ENCODE data around the gene REV3L. TPM values are rescaled to one million over a fixed set of nuclear protein-coding genes. Genes with fewer than 3 reads are reported as not detected.
"Not testable (repeated sequence)": the region's sequence is repeated elsewhere in the genome, so short reads cannot be mapped to it uniquely, and the experiment has no call there.

Gene REV3L
- total RNA-seq, 1 donor from 2014 or later: 37.5 TPM

GRCh38 chr6:111259089-111259831, 223.8 kb downstream of the REV3L start:
- ATAC-seq (peak; percentile 99), DNase-seq (peak; percentile 99)
- intact Hi-C loops (cut with DNase I): no loop called here
- Histone ChIP-seq H3K4me3 (peak overlapping the region; percentile 77), H3K27me3 (no peaks in the 10 kb centered on the region), H3K27ac (peak overlapping the region; percentile 94), H3K4me1 (peaks cover 19% of the 10 kb centered on the region), H3K36me3 (peaks cover 5% of the 10 kb centered on the region), H3K9me3 (no peaks in the 10 kb centered on the region)
- peak; percentile 95 for TF ChIP-seq CTCF (IDR thresholded peaks at IDR 0.05)

DNA sequence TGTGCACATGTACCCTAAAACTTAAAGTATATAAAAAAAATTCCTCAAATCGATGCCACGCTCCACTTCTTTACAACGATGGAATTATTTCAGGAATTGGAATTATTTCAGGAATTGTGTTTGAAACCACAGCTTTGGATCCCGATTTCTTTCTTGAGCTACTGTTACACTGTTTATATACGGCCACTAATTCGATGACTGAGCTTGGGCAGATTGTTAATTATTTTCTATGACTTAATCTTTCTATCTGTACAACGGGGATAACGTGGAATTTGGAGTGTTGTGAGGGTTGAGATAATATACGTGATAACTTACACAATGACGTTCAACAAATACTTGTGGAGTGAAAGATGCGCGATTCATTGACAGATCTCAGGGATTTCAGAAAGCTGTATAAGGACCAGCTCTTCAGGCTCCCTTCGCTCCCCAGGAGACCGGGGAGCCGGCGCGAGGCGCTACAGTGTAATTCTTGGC, 224.4 kb downstream of the REV3L start:
- peak overlapping the region; percentile 77 for H3K4me3 ChIP-seq
- no peak for ATAC-seq
- no peak for TF ChIP-seq CTCF (IDR thresholded peaks at IDR 0.05)
- no peaks in the 10 kb centered on the region for H3K27me3 ChIP-seq
- no peaks in the 10 kb centered on the region for H3K36me3 ChIP-seq
- no peaks in the 10 kb centered on the region for H3K9me3 ChIP-seq
- peaks cover 19% of the 10 kb centered on the region for H3K4me1 ChIP-seq
- intact Hi-C loops (cut with DNase I): no loop called here
- H3K27ac ChIP-seq: peak overlapping the region; percentile 94
- no peak for DNase-seq

DNA sequence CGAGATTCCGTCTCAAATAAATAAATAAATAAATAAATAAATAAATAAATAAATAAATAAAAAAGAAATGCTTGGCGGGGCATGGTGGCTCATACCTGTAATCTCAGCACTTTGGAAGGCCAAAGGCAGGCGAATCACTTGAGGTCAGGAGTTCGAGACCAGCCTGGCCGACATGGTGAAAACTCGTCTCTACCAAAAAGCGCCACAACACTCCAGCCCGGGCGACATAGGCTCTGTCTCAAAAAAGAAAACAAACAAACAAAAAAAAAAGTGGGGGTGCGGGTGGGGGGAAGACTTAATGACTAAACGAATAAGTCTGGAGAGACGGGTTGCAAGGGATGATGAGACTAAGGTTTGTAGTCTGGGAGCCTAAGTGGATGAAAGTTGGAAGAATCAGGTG, 225.0 kb downstream of the REV3L start:
- Histone ChIP-seq H3K27me3 (no peaks in the 10 kb centered on the region), H3K4me1 (peaks cover 19% of the 10 kb centered on the region), H3K4me3 (no peak overlapping the region), H3K9me3 (no peaks in the 10 kb centered on the region), H3K36me3 (no peaks in the 10 kb centered on the region), H3K27ac (no peak overlapping the region)
- TF ChIP-seq CTCF (IDR thresholded peaks at IDR 0.05): no peak
- intact Hi-C loops (cut with DNase I): no loop called here
- no peak for ATAC-seq
- DNase-seq: no peak

GRCh38 chr6:111256646-111257045, 226.4 kb downstream of the REV3L start:
- DNase-seq (no peak), ATAC-seq (no peak)
- TF ChIP-seq CTCF (IDR thresholded peaks at IDR 0.05): no peak
- Histone ChIP-seq H3K9me3 (no peaks in the 10 kb centered on the region), H3K36me3 (no peaks in the 10 kb centered on the region), H3K27ac (no peak overlapping the region), H3K4me3 (no peak overlapping the region), H3K27me3 (no peaks in the 10 kb centered on the region), H3K4me1 (peaks cover 19% of the 10 kb centered on the region)
- intact Hi-C loops (cut with DNase I): no loop called here

DNA sequence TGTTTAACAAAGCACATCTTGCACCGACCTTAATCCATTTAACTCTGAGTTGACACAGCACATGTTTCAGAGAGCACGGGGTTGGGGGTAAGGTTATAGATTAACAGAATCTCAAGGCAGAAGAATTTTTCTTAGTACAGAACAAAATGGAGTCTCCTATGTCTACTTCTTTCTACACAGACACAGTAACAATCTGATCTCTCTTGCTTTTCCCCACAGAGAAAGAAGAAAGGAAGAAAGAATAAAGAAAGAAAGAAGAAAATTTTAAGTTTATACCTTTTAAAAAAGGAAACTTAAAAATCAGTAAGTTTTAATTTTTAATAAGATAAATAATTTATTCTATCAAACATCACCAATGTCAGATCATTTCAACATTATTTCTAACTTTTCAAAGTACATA, 227.2 kb downstream of the REV3L start:
- H3K27me3 ChIP-seq; DNase-seq; H3K36me3 ChIP-seq; H3K27ac ChIP-seq; H3K9me3 ChIP-seq; H3K4me3 ChIP-seq; ATAC-seq; intact Hi-C loops (cut with DNase I): not testable (repeated sequence)
- peaks cover 17% of the 10 kb centered on the region for H3K4me1 ChIP-seq

- no peaks in the 10 kb centered on the region for H3K27me3 ChIP-seq
- no peak overlapping the region for H3K27ac ChIP-seq
- no peak for TF ChIP-seq CTCF (IDR thresholded peaks at IDR 0.05)
- no peak overlapping the region for H3K4me3 ChIP-seq
- intact Hi-C loops (cut with DNase I): no loop called here
- ATAC-seq (no peak), DNase-seq (no peak)
- no peaks in the 10 kb centered on the region for H3K9me3 ChIP-seq
- H3K36me3 ChIP-seq: no peaks in the 10 kb centered on the region
- peaks cover 6% of the 10 kb centered on the region for H3K4me1 ChIP-seq
Measured at GRCh38 chr6:111254779-111255166, 228.2 kb downstream of the REV3L start.

Measured in upper lobe of right lung (tissue), 1 donor.